H1 (cell line): ENCODE results near the gene COPS6. TPM values are rescaled to one million over a fixed set of nuclear protein-coding genes. Genes with fewer than 3 reads are reported as not detected.

Source experiments
- CTCF ChIA-PET: fragments of 300-600 bp; sonication (Branson Sonifier 250); formaldehyde crosslinking; loops from one replicate; lab custom pipeline; 2021; ENCODE audit not compliant: partially characterized antibody; lab: Charles Lee
- POLR2A ChIA-PET: fragments of 300-600 bp; sonication (Branson Sonifier 250); formaldehyde crosslinking; loops from one replicate; lab custom pipeline; 2021; ENCODE audit warnings: inconsistent platforms; ENCODE audit not compliant: partially characterized antibody; lab: Charles Lee
- DNase-seq, 2 experiments: peaks; one replicate each; pipeline versions ENCODE4 v3.0.0 to v3.0.0-alpha.2; 2010 to 2022; ENCODE audit warnings: low spot score in 2 of 2, low read depth in 1 of 2, mixed read lengths in 1 of 2
- FAIRE-seq: peaks from 2 replicates; lab custom pipeline; 2011; peaks lifted over from hg19 to GRCh38; lab: Jason Lieb, UNC
- H2AFZ ChIP-seq: 2 replicates; pipeline ENCODE4 v1.8.1; 2012; ENCODE audit warnings: low read length, inconsistent platforms
- H2AK5ac ChIP-seq: 2 replicates; pipeline ENCODE4 v1.6.1; 2013; ENCODE audit warnings: low read depth, low read length
- H2BK120ac ChIP-seq: replicated peaks from 2 replicates; pipeline ENCODE3; 2013; ENCODE audit warnings: low read depth, low read length, inconsistent platforms
- H2BK12ac ChIP-seq: 2 replicates; pipeline ENCODE4 v1.6.1; 2013; ENCODE audit warnings: low read depth, low read length
- H2BK15ac ChIP-seq: 2 replicates; pipeline ENCODE4 v1.6.1; 2013; ENCODE audit warnings: low read length
- H2BK20ac ChIP-seq: 2 replicates; pipeline ENCODE4 v1.6.1; 2013; ENCODE audit warnings: low read length
- H2BK5ac ChIP-seq: 2 replicates; pipeline ENCODE4 v1.6.1; 2013; ENCODE audit warnings: low read depth, low read length
- H3K14ac ChIP-seq: 2 replicates; pipeline ENCODE4 v1.6.1; 2013; ENCODE audit warnings: inconsistent platforms; ENCODE audit not compliant: insufficient read length
- H3K18ac ChIP-seq: 2 replicates; pipeline ENCODE4 v1.6.1; 2013; ENCODE audit warnings: low read length; ENCODE audit errors: extremely low read depth
- H3K23ac ChIP-seq: 2 replicates; pipeline ENCODE4 v1.6.1; 2013; ENCODE audit warnings: inconsistent platforms; ENCODE audit not compliant: insufficient read length
- H3K23me2 ChIP-seq: 2 replicates; pipeline ENCODE4 v1.6.1; 2013; ENCODE audit warnings: low read depth, low read length
- H3K27ac ChIP-seq: 2 replicates; pipeline ENCODE4 v1.6.1; 2011; ENCODE audit warnings: low read depth, low read length, inconsistent platforms
- H3K27me3 ChIP-seq, 4 experiments: replicated peaks in 1 of 4; 1 replicate in 1 of 4; 2 replicates in 3 of 4; pipeline versions ENCODE4 v1.6.1 to v1.8.1; 2011 to 2013; ENCODE audit warnings: low read length in 3 of 4, mild to moderate bottlenecking in 3 of 4, inconsistent platforms in 2 of 4, mixed read lengths in 2 of 4, moderate library complexity in 1 of 4; ENCODE audit not compliant: control insufficient read depth in 3 of 4, insufficient read depth in 3 of 4; ENCODE audit errors: extremely low read depth in 1 of 4
- H3K36me3 ChIP-seq, 4 experiments: 2 replicates each; pipeline versions ENCODE4 v1.6.1 to v1.8.1; 2011 to 2013; ENCODE audit warnings: mild to moderate bottlenecking in 4 of 4, low read length in 3 of 4, moderate library complexity in 2 of 4, control low read depth in 1 of 4, inconsistent platforms in 1 of 4; ENCODE audit not compliant: insufficient read depth in 4 of 4, control insufficient read depth in 2 of 4
- H3K4ac ChIP-seq: replicated peaks from 2 replicates; pipeline ENCODE3; 2013; ENCODE audit warnings: low read length, low read depth, mixed read lengths, inconsistent platforms; ENCODE audit not compliant: insufficient read length
- H3K4me1 ChIP-seq, 4 experiments: replicated peaks in 1 of 4; 1 replicate in 1 of 4; 2 replicates in 3 of 4; pipeline versions ENCODE4 v1.6.1 to v1.8.1; 2011 to 2013; ENCODE audit warnings: low read length in 3 of 4, inconsistent platforms in 2 of 4, mixed read lengths in 1 of 4; ENCODE audit not compliant: insufficient read depth in 4 of 4, control insufficient read depth in 3 of 4
- H3K4me2 ChIP-seq, 2 experiments: 2 replicates each; pipeline versions ENCODE4 v1.6.1 to v1.8.1; 2011 to 2013; ENCODE audit warnings: low read depth in 2 of 2, low read length in 2 of 2, control low read depth in 1 of 2, inconsistent platforms in 1 of 2, mild to moderate bottlenecking in 1 of 2; ENCODE audit not compliant: insufficient read depth in 1 of 2
- H3K4me3 ChIP-seq, 4 experiments: fragments of 200-600, 300-600 bp in 1 of 4; sonication (generic), shearing (Covaris generic), sonication (Bioruptor Twin) in 1 of 4; 2 replicates each; pipeline versions ENCODE4 v1.5.1 to v1.8.1; 2011 to 2016; ENCODE audit warnings: low read length in 4 of 4, low read depth in 3 of 4, control low read depth in 2 of 4, inconsistent platforms in 2 of 4, mild to moderate bottlenecking in 2 of 4, mixed read lengths in 1 of 4, moderate library complexity in 1 of 4; ENCODE audit not compliant: insufficient read depth in 2 of 4; ENCODE audit errors: extremely low read depth in 1 of 4
- H3K56ac ChIP-seq: replicated peaks from 2 replicates; pipeline ENCODE3; 2013; ENCODE audit warnings: low read depth, mild to moderate bottlenecking, mixed read lengths, low read length, inconsistent platforms; ENCODE audit not compliant: insufficient read length
- H3K79me1 ChIP-seq: 2 replicates; pipeline ENCODE4 v1.6.1; 2013; ENCODE audit warnings: low read depth, low read length, control low read depth
- H3K79me2 ChIP-seq, 2 experiments: 2 replicates each; pipeline versions ENCODE4 v1.6.1 to v1.8.1; 2012 to 2013; ENCODE audit warnings: low read length in 2 of 2, mild to moderate bottlenecking in 2 of 2, inconsistent platforms in 1 of 2; ENCODE audit not compliant: insufficient read depth in 2 of 2, control insufficient read depth in 1 of 2
- H3K9ac ChIP-seq, 4 experiments: replicated peaks in 1 of 4; 1 replicate in 1 of 4; 2 replicates in 3 of 4; pipeline versions ENCODE4 v1.6.1 to v1.8.1; 2011 to 2013; ENCODE audit warnings: low read depth in 3 of 4, low read length in 3 of 4, control low read depth in 2 of 4, mild to moderate bottlenecking in 2 of 4, moderate library complexity in 2 of 4, inconsistent platforms in 1 of 4; ENCODE audit errors: extremely low read depth in 1 of 4
- H3K9me3 ChIP-seq, 2 experiments: 2 replicates each; pipeline versions ENCODE4 v1.6.1 to v1.8.1; 2012 to 2013; ENCODE audit warnings: mild to moderate bottlenecking in 2 of 2, moderate library complexity in 2 of 2, control low read depth in 1 of 2, inconsistent platforms in 1 of 2, low read depth in 1 of 2, low read length in 1 of 2, mixed read lengths in 1 of 2; ENCODE audit not compliant: insufficient read depth in 2 of 2
- H4K20me1 ChIP-seq, 2 experiments: replicated peaks in 1 of 2; 2 replicates each; pipeline versions ENCODE3 to v1.8.1; 2011 to 2013; ENCODE audit warnings: inconsistent platforms in 2 of 2, low read length in 2 of 2, mild to moderate bottlenecking in 1 of 2; ENCODE audit not compliant: insufficient read depth in 2 of 2, control insufficient read depth in 1 of 2
- H4K5ac ChIP-seq: 2 replicates; pipeline ENCODE4 v1.6.1; 2013; ENCODE audit warnings: low read length, low read depth, mixed read lengths, inconsistent platforms; ENCODE audit not compliant: insufficient read length
- H4K8ac ChIP-seq: 2 replicates; pipeline ENCODE4 v1.8.0; 2013; ENCODE audit warnings: mild to moderate bottlenecking, moderate library complexity, low read length, inconsistent platforms; ENCODE audit not compliant: insufficient read depth; ENCODE audit errors: extremely low read depth
- H4K91ac ChIP-seq: replicated peaks from 2 replicates; pipeline ENCODE3; 2013; ENCODE audit warnings: low read length, mixed read lengths, inconsistent platforms; ENCODE audit not compliant: insufficient read length
- ASH2L ChIP-seq: fragments of 200-600, 300-600 bp; sonication (generic); IDR thresholded peaks from one replicate; pipeline ENCODE4 v1.7.1; 2017; ENCODE audit warnings: low read length
- FOSL1 ChIP-seq: IDR thresholded peaks from 2 replicates; pipeline ENCODE4 v1.6.1; 2011; ENCODE audit warnings: mild to moderate bottlenecking, low read depth, low read length, moderate library complexity; ENCODE audit not compliant: insufficient read depth
- JUN ChIP-seq: IDR thresholded peaks from 2 replicates; pipeline ENCODE4 v1.6.1; 2011; ENCODE audit warnings: low read depth, mild to moderate bottlenecking, improper control_type of control experiment, low read length
- KDM1A ChIP-seq: fragments of 200-600, 300-600 bp; sonication (generic); IDR thresholded peaks from 2 replicates; pipeline ENCODE4 v1.7.1; 2016; ENCODE audit warnings: mild to moderate bottlenecking, low read length, borderline replicate concordance
- KDM4A ChIP-seq: IDR thresholded peaks from one replicate; pipeline ENCODE4 v1.7.1; 2012; ENCODE audit warnings: low read depth, mild to moderate bottlenecking, moderate library complexity, low read length, inconsistent platforms; ENCODE audit not compliant: severe bottlenecking
- NANOG ChIP-seq: IDR thresholded peaks from 2 replicates; pipeline ENCODE4 v1.6.1; 2011; ENCODE audit warnings: low read length, low read depth, mild to moderate bottlenecking, inconsistent platforms; ENCODE audit not compliant: insufficient read depth, poor library complexity, severe bottlenecking
- POU5F1 ChIP-seq: IDR thresholded peaks from 2 replicates; pipeline ENCODE4 v1.6.1; 2011; ENCODE audit warnings: low read depth, mild to moderate bottlenecking, low read length, moderate library complexity
- RXRA ChIP-seq: IDR thresholded peaks from 2 replicates; pipeline ENCODE4 v1.6.1; 2011; ENCODE audit warnings: low read depth, mild to moderate bottlenecking, low read length, moderate library complexity; ENCODE audit not compliant: insufficient read depth
- SP1 ChIP-seq: IDR thresholded peaks from 2 replicates; pipeline ENCODE4 v1.6.1; 2011; ENCODE audit warnings: low read depth, low read length
- TAF1 ChIP-seq: IDR thresholded peaks from 2 replicates; pipeline ENCODE4 v1.6.1; 2011; ENCODE audit warnings: mild to moderate bottlenecking, low read depth, low read length
- TAF7 ChIP-seq: optimal IDR thresholded peaks from 2 replicates; pipeline ENCODE3; 2011; ENCODE audit warnings: low read depth, mild to moderate bottlenecking, inconsistent platforms, low read length, moderate library complexity, borderline replicate concordance
- YY1 ChIP-seq: IDR thresholded peaks from 2 replicates; pipeline ENCODE4 v1.6.1; 2011; ENCODE audit warnings: low read depth, mild to moderate bottlenecking, low read length
- ZNF274 ChIP-seq: IDR thresholded peaks from 2 replicates; pipeline ENCODE4 v1.7.0; 2012; ENCODE audit warnings: low read length, borderline replicate concordance; ENCODE audit errors: extremely low read depth
- WGBS, 2 experiments: shearing (Covaris generic) in 1 of 2; methylation state at CpG; one replicate each; pipeline versions ENCODE4 v1.1.6 to v1.1.7; 2013 to 2015; ENCODE audit warnings: low lambda C conversion rate in 2 of 2, mixed read lengths in 2 of 2, inconsistent platforms in 1 of 2, low coverage in 1 of 2, missing lambda C conversion rate in 1 of 2; ENCODE audit not compliant: insufficient replicate concordance in 2 of 2, insufficient coverage in 1 of 2, insufficient read length in 1 of 2; ENCODE audit errors: extremely low coverage in 1 of 2, missing lambda C conversion rate in 1 of 2; 5-methylcytosine and 5-hydroxymethylcytosine counted together
- polyA plus RNA-seq, 7 experiments: library from polyadenylated mRNA; depleted of rRNA in 3 of 7; stranded (reverse) in 5 of 7; unstranded in 2 of 7; fragments of >200 nt in 5 of 7; fragments of 200-250 nt in 2 of 7; gene quantifications; 1 replicate in 5 of 7; 2 replicates in 1 of 7; 4 replicates in 1 of 7; pipeline versions ENCODE4 v1.2.1 to v1.2.3, GENCODE V29; 2011 to 2013; ENCODE audit warnings: missing spikeins in 2 of 7, mixed read lengths in 2 of 7
- total RNA-seq: library from RNA; stranded (reverse); fragmentation: NEBNext Ultra II Directional; extraction: Animal tissue kit (Norgen Biotek cat#: 25700); gene quantifications from 2 replicates; pipeline ENCODE4 v1.2.1, GENCODE V29; 2021

COPS6 gene
- total and polyA plus RNA-seq, 2 of the 8 experiments (the other 6 are each of a cell fraction or from before 2014, with no cell fraction given): 127 to 225 TPM

- Histone ChIP-seq H3K27me3 (no peaks in the 10 kb centered on the region), H4K5ac (no peak overlapping the region), H3K79me1 (no peaks in the 10 kb centered on the region), H2BK12ac (no peak overlapping the region; the same call in 1 of the 2 replicates), H2BK5ac (peak overlapping the region; percentile 5; the same call in 1 of the 2 replicates), H4K91ac (no peak overlapping the region), H3K18ac (no peak overlapping the region), H2AK5ac (no peak overlapping the region), H2BK120ac (no peak overlapping the region), H3K9me3 (no peaks in the 10 kb centered on the region), H3K23me2 (peaks cover 4% of the 10 kb centered on the region; the same call in 1 of the 2 replicates), H3K79me2 (peaks cover 0 to 6% of the 10 kb centered on the region in 2 experiments; a peak in 1 of 4 replicates), H3K27ac (no peak overlapping the region), H3K36me3 (peaks cover 9 to 20% (median 16%) of the 10 kb centered on the region in 4 experiments; a peak in 7 of 8 replicates), H3K14ac (no peak overlapping the region), H2AFZ (no peak overlapping the region), H4K8ac (no peak overlapping the region), H2BK15ac (no peak overlapping the region), H3K4me3 (no peak overlapping the region), H3K4ac (no peak overlapping the region), H3K4me2 (no peak overlapping the region), H3K56ac (no peak overlapping the region), H2BK20ac (no peak overlapping the region; the same call in 1 of the 2 replicates), H3K9ac (no peak overlapping the region), H3K4me1 (peaks cover 0 to 9% (median 2%) of the 10 kb centered on the region in 4 experiments; a peak in 2 of 7 replicates), H3K23ac (no peak overlapping the region), H4K20me1 (peaks cover 2 to 3% of the 10 kb centered on the region in 2 experiments)
- 92% methylated on average over 9 of the region's 10 CpGs; no CpG with 5 or more reads in 1 of the 2 experiments for WGBS, 2 experiments
- DNase-seq: no peak
- no peak for TF ChIP-seq FOSL1
- TF ChIP-seq KDM4A: no peak
- TF ChIP-seq YY1: no peak
- no peak for TF ChIP-seq TAF1
- no peak for TF ChIP-seq TAF7
- no peak for TF ChIP-seq SP1
- no peak for TF ChIP-seq KDM1A
- no peak for TF ChIP-seq ZNF274
- TF ChIP-seq JUN: no peak
- no peak for TF ChIP-seq NANOG
- TF ChIP-seq POU5F1: no peak
- no peak for TF ChIP-seq ASH2L
- TF ChIP-seq RXRA: no peak
- FAIRE-seq: no peak
- ChIA-PET CTCF (interaction anchor here (1.0 to 1.2 kb wide), 2 partner anchors 44 to 45 kb away, joined by 3 read pairs; no protein-coding TSS in a partner anchor), POLR2A (interaction anchor here (1.0 to 19.5 kb wide), 5 partner anchors 7 to 61 kb away, joined by 3 to 722 read pairs (median 7); partner anchors contain the start of genes AP4M1, LAMTOR4 and MCM7)
These were observed 1.6 kb upstream of the COPS6 start for GRCh38 chr7:100087055-100087750.
